CD4-positive, alpha-beta T cell treated with Interleukin-4 for 1 hour (primary cell): ENCODE data around the gene SCGB1D1.
"Not testable (repeated sequence)": the region's sequence is repeated elsewhere in the genome, so short reads cannot be mapped to it uniquely, and the experiment has no call there.

ENCODE experiments used
- DNase-seq, 2 donors: peaks; one replicate each; pipeline ENCODE4 v3.0.0-alpha.2; 2020 to 2022

SCGB1D1 gene

DNA sequence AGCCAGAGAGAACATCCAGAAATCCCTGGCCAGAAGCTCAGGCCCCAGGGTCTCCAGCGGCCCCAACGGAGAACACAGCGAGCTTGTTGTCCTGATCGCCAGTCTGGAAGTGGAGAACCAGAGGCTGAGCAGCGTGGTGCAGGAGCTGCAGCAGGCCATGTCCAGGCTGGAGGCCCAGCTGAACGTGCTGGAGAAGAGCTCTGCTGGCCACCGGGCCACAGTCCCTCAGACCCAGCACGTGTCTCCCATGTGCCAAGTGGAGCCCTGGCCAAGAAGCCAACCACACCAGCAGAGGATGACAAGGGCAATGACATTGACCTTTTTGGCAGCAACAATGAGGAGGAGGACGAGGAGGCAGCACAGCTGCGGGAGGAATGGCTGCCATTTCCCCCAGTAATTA lies 20.6 kb upstream of the SCGB1D1 start:
- no peak for DNase-seq

DNA sequence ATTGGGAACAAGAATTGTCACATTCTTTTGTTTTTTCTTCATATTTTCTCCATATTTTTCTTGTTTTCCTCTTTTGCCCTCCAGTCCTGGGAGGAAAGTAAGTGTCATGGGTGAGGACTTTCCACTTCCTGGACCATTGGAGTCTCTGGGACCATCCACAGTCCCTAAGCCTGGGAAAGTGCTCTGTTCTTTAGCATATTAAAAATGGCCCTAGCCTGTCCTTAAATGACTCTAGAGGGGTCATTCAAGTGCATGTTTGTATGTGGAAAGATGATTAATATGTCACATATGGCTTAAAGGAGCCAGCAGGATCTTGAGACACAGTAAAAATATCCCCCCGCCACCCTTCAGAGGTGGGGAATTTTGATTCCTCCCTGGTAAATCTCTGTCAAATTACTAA lies 20.1 kb upstream of the SCGB1D1 start:
- DNase-seq = no peak

DNA sequence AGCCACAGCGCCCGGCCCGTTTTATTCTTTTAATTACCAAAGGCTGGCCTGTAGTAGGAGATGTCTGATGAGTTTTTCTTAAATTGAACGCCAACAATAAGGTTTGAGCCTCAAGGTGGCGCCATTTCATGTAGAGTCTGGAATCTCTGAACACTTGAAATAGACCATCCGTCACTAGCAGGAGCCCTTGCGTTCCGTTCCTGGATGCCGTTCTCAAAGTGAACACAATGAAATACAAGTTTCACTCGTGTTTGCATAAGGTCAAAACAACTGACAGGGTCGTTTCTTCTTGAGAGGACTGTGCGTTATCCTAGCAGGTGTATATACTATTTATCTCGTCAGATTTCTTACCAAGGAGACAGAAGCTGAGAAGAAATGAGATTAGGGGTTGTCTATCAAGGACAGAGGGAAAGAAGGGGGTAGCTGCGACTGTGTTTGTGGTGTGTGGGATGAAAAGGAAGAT lies 18.7 kb upstream of the SCGB1D1 start:
- peak; percentile 67 to 74 for DNase-seq

DNA sequence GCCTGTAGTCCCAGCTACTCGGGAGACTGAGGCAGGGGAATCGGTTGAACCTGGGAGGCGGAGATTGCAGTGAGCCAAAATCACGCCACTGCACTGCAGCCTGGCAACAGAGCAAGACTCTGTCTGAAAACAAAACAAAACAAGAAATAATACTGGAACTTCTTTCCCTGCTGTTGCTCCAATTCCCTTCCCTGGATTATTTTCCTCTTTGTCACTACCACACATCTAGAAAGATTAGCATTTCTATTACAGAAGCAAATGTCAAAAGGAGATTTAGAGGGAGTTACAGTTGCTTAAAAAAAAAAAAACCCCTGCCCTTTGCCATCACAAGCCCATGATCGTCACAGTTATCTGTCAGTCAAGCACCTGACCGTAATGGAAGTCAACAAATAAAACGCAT lies 17.7 kb upstream of the SCGB1D1 start:
- no peak for DNase-seq

DNA sequence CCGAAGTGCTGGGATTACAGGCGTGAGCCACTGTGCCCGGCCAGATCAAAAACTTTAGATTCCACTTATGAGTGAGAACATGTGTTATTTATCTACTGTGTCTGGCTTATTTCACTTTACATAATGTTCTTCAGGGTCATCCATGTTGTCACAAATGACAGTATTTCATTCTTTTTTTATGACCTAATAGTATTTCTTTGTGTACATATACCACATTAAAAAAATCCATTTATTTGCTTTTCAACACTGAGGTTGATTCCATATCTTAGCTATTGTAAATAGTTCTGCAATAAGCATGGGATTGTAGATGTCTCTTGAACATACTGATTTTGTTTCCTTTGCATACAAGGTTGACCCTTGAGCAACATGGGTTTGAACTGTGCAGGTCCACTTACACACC lies 13.2 kb upstream of the SCGB1D1 start:
- DNase-seq = no peak

DNA sequence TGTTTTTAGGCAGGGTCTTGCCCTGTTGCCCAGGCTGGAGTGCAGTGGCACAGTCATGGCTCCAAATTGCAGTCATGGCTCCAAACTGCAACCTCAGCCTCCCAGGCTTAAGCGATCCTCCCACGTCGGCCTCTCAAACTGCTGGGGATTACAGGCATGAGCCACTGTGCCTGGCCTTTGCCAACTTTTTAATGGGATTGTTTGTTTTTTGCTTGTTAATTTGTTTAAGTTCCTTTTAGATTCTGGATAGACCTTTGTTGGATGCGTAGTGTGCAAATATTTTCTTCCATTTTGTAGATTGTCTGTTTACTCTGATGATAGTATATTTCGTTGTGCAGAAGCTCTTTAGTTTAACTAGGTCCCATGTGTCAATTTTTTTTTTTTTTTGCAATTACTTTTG lies 10.0 kb upstream of the SCGB1D1 start:
- no peak for DNase-seq

DNA sequence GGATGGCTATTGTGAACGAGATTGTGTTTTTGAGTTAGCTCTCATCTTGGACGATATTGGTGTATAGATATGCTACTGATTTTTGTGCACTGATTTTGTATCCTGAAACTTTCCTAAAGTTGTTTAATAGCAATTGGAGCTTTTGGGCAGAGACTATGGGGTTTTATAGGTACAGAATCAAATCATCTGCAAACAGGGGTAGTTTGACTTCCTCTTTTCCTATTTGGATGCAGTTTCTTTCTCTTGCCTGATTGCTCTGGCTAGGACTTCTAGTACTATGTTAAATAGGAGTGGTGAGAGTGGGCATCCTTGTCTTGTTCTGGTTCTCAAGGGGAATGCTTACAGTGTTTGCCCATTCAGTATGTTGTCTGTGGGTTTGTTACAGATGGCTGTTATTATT lies 8.9 kb upstream of the SCGB1D1 start:
- no peak for DNase-seq

DNA sequence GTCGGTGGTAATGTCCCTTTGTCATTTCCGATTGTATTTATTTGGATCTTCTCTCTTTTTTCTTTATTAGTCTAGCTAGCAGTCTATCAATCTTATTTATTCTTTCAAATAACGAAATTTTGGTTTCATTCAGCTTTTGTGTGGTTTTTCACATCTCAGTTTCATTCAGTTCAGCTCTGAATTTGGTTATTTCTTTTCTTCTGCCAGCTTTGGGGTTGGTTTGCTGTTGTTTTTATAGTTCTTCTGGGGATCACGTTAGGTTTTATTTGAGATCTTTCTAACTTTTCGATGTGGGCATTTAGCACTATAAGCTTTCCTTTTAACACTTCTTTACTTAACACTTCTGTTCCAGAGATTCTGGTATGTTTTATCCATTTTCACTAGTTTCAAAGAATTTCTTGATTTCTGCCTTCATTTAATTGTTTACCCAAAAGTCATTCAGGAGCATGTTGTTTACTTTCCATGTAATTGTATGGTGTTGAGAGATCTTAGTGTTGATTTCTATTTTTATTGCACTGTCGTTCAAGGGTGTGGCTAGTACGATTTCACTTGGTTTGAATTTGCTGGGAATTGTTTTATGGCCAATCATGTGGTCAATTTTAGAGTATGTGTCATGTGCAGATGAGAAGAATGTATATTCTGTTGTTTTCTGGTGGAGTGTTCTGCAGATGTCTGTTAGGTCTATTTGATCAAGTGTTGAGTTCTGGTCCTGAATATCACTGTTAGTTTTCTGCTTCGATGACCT lies 7.7 kb upstream of the SCGB1D1 start:
- DNase-seq = no peak

DNA sequence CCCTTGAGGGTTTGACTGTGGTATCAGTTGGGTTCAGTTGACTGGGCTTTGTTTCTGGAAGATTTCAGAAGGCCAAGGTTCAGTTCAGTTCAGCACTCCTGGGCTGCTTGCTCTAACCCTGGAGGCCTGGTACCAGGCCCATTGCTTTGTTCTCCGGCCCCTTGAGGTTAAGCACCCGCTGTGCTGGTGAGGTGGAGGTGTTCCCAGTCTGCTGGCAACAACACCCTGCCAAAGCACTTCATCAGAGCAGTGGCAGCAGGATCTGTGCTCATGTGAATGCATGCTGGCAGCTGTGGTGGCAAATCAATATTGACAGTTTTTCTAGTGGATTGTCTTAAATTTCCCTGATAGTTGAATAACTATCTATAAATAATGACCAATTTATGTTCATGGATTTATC lies 3.8 kb upstream of the SCGB1D1 start:
- DNase-seq = no peak

DNA sequence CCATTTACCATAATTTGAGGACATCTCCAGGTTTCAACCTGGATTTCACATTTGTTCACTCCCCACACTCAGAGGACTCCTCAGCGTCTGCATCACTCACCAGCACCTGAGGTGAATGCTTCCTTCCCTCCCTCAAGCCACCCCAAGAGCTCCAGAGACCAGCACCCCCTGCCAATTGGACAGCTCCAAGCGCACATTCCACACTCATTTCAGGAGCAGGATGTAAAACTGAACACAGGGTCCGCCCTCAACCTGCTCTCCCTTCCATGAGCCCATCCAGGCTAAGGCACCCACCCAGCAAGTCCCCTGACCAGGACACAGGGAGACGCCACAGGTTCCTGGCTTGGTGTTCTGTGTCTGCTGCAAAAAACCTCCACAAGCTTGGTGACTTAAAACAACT lies 3.9 kb downstream of the SCGB1D1 start:
- no peak for DNase-seq

DNA sequence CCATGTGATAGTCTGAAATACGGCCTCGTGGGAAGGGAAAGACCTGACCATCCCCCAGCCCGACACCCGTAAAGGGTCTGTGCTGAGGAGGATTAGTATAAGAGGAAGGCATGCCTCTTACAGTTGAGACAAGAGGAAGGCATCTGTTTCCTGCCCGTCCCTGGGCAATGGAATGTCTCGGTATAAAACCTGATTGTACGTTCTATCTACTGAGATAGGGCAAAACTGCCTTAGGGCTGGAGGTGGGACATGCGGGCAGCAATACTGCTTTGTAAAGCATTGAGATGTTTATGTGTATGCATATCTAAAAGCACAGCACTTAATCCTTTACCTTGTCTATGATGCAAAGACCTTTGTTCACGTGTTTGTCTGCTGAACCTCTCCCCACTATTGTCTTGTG lies 5.0 kb downstream of the SCGB1D1 start:
- not testable (repeated sequence) for DNase-seq

DNA sequence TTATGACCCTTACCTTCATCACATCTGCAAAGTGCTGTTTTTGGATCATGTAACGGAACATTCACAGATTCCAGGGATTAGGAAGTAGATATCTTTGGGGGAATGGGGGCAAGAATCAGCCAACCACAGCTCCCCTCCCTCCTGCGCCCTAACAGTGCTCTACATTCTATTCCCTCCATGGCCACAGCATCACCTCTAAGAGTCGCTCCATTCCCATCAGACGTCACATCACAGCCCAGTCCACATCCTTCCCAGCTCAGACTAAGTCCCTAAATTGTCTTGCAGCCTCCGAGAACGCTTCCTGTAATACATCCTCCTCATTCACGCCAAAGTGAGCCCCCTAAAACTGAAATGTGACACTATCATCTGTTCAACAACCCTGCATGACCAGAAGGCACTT lies 5.9 kb downstream of the SCGB1D1 start:
- DNase-seq = no peak

DNA sequence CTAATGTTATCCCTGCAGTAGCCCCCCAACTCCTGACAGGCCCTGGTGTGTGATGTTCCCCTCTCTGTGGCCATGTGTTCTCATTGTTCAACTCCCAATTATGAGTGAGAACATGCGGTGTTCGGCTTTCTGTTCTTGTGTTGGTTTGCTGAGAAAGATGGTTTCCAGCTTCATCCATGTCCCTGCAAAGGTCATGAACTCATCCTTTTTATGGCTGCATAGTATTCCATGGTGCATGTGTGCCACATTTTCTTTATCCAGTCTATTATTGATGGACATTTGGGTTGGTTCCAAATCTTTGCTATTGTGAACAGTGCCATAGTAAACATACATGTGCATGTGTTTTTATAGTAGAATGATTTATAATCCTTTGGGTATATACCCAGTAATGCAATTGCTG lies 7.4 kb downstream of the SCGB1D1 start:
- not testable (repeated sequence) for DNase-seq

DNA sequence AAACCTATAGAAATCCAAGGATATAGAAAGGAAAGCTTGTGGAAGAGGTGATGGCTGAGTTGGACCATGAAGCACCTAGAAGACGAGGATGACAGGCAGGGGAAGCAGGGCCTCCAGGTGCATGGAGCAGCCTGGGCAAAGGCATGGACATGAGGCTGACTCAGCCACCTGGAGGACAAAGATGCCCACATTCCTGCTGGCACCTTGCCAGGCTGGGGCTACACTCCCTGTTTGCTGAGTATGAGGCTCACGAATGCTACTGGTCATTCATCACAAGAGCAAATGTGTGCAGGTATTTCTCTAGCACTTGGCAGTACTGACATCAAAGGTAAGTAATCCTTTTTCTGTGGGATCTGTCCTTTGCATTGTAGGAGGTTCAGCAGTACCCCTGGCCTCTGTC lies 11.4 kb downstream of the SCGB1D1 start:
- no peak for DNase-seq

DNA sequence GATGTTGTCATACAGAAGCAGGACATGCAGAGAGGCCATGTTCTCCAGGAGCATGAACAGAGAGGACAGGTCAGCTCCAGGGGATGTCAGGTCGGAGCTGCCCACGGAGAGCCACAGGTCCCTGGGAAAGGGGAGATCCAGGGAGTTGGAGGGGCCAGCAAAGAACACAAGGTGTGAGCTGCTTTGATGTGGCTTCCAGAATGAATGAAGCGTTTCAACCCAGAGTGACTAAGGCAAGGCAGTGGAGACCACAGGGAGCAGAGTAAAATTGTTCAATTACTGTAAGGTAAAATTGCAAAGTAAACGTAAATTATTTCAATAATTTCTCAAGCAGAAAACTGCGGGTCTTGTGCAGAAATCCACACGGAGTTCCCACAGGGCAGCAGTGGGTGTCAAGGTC lies 12.9 kb downstream of the SCGB1D1 start:
- no peak for DNase-seq

DNA sequence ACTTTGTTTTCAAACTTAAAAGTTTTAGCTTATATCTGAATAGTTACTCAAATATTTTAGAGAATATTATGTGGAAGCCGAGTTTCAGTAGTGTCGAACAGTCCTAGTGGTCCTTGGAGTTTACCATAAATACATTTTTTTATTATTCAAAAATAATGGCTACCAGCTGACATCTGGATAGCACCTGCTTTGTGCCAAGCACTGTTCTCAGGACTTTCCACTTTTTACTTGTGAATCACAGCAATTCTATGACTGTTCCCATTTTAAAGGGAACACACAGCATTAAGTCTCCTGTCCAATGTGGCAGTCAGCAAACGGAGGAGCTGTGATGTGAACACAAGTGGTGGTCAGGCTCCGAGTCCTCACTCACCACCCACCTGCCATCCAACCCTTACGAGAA lies 14.4 kb downstream of the SCGB1D1 start:
- no peak for DNase-seq

DNA sequence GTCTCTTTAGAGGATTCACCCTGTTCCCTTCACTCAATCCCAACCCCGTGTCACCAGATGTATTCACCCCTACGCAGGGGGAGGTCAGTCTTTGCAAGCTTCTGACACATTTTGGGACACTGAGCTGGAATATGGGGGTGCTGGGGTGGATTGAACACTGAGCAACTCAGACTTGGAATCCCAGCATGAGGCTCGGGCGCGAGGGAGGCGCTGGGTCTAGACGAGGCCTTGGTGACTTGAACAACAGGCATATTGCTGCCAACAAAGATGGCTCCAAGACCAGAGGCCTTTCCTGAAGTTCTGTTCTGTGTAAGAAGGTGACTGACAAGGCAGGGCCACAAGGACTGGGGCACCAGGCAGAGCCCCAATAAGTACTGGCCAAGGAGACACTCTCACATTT lies 15.4 kb downstream of the SCGB1D1 start:
- no peak for DNase-seq

DNA sequence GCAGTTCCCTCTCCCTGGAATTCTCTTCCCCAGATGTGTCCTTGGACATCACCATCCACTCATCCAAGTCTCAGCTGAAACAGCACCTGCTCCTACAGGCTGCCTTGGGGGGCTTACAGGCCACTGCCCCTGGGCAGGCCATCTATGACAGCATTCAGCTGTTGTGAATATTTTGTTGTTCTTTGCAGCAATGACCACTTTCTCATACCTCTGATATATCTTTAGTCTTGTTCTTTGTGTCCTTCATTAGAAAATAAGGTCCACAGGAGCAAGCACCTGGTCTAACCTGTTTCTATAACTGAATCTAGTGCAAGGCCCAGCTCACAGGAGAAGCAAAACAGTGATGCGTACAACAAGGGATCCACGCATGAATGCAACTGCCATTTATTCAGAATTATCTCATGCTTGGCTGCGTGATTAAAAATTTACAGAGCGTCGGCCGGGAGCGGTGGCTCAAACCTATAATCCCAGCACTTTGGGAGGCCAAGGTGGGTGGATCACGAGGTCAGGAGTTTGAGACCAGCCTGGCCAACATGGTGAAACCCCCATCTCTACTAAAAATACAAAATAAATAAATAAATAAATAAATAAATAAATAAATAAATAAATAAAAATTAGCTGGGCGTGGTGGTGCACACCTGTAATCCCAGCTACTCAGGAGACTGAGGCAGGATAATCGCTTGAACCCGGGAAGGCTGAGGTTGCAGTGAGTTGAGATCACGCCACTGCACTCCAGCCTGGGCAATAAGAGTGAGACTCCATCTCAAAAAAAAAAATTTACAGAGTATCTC lies 16.5 kb downstream of the SCGB1D1 start:
- not testable (repeated sequence) for DNase-seq

DNA sequence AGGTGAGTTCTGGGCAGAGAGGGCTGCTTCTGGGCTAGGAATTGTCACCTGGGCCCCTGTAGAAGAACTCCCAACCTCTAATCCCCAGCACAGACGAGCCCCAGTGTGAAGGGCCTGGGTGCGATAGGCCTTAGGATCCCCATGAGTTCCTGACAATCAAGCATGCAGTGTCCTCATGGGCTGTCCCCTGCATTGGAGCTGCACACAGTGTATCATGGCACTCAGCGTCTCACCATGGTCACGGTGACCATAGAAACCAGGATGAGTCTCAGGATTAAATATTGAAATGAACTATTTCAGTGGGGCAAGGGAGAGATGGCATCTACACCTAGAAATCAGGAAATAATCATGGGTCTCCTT lies 18.7 kb downstream of the SCGB1D1 start:
- DNase-seq = no peak

DNA sequence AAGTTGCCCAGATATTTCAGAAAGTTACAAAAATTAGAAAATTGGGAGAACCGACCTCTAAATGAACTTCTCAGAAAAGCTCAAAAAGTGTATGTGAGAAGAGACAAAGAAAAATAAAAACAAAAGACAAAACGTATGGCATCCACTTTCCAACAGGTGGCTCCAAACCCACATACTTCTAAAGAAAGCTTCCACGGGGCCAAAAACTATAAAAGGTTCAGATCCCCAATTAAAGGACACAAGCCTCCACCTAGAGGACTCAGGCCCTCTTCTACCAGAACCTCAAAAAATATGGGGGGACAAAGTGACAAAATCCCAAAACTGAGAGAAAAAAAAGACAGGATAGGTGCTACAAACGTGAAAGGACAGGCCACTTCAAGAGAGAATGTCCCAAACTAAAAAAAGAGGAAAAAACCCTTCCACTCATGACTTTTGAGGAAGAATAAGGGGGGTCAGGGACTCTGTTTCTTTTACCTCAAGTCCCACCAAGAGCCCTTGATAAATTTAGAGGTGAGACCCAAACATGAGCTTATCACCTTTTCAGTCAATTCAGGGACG lies 27.3 kb downstream of the SCGB1D1 start:
- DNase-seq = no peak

DNA sequence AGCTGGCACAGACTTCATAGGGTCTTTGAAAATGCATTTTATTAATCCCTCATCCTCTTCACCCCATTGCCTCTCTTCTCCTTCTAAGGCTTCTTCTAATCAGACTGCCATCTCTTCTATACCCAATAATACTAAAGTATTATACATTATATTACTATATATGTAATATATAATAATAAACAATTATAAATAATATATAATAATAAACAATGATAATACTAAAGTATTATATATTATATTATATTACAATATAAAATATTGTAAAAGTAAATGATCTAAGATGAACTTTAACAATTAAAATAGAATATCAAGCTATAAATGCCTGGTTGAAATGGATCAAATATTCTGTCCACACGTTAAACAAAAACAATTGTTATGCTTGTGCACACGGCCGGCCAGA lies 31.5 kb downstream of the SCGB1D1 start:
- no peak for DNase-seq

DNA sequence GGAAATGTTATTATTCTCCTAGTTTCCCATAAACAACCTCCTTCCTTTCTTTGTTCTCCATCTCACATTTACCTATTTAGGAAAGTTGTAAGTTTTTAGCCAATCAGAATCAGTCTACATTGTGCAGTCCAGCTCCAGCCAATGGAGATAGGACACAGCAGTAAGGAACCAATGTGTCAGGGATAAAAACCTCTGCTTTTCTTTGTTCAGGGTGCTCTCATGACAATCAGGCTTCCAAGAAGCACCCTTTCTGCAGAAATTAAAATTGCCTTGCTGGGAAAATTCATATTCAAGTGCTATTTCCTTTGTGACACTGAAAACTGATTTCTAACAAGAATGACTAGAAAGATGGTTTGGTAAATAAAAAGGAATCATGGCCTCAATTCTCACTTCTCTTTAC lies 33.1 kb downstream of the SCGB1D1 start:
- DNase-seq = no peak

DNA sequence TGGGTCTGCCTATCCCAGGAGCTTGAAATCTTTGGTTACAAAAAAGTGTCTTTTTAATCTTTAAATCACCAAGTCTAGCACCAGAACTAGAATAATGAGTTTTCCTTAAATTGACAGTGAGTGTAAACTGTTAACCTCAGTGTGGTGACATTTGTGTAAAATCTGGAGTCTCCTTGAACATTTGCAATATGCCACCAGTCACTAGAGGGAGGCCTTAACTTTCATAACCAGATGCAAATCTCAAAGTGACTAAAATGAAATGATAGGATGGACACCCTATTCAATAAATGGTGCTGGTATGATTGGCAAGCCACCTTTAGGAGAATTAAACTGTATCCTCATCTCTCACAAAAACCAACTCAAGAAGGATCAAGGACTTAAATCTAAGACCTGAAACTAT lies 43.7 kb downstream of the SCGB1D1 start:
- no peak for DNase-seq

DNA sequence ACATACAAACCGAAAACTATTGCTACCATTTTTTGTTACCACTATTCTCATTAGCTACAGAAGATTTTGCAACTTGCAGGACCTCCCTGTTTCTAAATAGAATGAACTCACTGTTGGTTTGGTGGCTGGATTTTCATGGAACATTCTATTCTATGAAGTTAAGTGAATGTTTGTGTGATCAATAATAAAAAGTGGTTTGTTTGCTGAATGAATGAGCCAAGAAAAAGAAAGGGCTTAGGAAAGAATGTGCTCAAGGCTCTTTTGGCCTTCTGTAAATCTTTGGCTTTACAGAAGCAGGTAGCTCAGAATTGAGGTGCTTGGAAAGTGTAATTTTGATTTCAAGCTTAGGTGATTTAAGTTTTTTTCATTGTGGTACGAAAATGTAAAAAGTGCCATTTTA lies 46.2 kb downstream of the SCGB1D1 start:
- DNase-seq = no peak
